HG02970 (cell line): ENCODE results near the gene TMEM94.
A peak's percentile ranks its signal among the peaks of the same experiment; 100 is the strongest.
"Not testable (repeated sequence)": the region's sequence is repeated elsewhere in the genome, so short reads cannot be mapped to it uniquely, and the experiment has no call there.

ENCODE experiments used
- ATAC-seq: cut with Tn5 transposase; IDR thresholded peaks from one replicate; pipeline ENCODE4 v1.9.1; 2021; ENCODE audit warnings: mild to moderate bottlenecking, moderate library complexity, moderate number of reproducible peaks; ENCODE audit not compliant: unreplicated experiment, low FRiP score

The TMEM94 gene

DNA sequence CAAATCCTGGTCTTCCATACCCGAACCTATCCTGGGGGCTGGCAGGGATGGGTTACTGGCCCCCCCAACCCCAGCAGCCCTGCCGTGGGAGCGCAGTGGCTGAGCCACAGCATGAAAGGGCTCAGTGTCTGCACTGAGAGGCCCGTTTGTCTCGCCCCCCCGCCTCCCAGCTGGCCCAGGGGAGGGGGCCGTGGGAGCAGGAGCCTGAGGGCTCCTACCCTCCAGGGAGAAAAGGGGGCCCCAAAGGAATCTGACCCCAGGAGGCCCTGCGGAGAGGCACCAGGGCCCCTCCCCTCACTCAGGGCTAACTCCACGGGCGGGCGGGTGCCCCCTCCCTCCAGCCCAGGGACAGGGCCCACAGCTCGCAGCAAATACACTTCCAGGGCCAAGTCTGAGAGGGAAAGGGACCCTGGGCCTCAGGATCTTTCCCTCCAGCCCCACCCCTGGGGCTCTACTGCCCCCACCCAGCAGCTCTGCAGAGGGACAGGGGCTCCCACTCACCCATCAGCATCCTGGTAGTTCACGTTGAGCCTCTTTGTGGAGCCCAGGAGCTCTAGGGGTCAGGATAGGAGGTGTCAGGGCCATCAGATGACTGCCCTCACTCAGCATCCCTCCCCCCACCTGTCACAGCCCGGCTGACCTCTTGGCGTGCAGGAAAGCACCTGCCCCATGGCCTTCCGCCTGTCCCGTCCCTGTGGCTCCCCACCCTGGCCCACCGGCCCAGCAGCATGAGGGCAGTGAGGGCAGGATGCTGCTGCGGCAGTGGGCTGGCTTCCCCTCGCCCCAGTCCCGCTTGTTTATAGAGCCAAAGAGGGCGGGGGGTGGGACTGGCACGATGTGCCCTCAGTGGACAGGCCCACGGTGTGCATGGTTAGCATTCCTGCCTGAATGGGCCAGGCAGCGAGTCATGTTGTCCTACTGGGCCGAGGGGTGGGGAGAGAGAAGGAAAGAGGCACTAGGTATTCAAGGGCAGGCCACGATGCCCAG is 51.6 kb downstream of the TMEM94 start:
- ATAC-seq: no peak

DNA sequence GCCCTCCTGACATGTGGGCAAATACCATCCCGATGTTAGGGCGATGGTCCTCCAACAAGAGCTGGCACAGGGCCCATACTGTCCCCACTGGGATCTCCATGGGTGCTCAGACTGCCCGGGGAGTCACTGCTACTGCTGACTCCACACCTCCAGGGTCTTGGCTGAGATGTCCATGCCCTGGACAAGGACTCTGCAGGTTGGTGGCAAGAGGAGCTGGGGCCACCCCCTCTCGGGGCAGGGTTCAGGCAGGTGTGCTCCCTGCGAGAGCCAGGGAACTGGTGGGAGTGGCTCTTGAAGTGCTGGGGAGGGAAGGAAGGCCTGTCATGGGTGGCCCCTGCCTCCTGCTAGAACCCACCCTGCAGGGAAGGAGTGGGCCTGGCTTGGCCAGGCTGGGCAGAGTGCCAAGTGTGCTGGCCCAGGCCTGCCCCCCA is 52.5 kb downstream of the TMEM94 start:
- no peak for ATAC-seq

DNA sequence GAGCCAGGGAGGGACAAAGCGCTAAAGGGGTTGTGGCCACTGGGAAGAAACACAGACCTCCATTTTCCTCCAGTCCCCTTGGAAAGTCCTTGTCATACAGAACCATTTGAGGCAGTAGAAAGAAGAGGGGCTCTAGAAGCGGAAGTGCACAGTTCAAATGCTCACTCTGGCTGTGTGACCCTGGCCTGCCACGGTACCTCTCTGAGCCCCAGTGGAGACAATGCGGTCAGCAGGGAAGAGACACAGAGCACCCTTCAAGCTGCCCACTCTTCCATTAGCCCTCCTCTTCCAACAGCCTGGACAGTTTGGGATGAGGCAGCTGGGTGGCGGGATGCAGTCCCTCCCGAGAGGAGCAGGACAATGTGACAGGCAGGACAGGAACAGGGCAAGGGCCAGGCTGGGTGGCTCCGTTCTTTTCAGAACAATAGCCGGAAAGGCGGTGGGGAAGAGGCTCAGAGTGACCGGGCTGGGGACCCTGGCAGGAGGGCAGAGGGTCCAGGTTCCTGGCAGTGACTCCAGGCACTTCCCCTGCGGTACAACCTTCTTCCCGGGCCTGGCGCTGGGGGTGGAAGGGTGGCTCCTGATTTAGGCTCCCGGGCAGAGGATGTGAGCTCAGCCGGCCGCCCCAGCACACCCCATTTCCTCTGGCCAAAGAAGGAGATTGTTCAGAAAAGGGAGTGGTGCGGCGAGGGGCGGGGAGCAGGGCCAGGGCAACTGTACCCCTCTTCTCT is 53.3 kb downstream of the TMEM94 start:
- ATAC-seq: no peak

DNA sequence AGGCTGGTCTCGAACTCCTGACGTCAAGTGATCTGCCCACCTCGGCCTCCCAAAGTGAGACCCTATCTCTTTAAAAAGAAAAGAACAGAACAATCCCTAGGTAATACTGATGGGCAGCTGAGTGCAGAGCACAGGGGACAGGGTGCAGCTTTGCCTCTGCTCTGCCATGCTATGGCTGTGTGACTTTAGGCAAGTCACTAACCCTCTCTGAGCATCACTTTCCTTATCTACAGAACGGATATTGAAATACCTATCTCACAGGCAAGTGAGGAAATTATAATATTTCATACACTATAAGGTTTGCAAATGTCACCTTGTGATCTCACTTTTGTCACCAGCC is 54.8 kb downstream of the TMEM94 start:
- no peak for ATAC-seq

DNA sequence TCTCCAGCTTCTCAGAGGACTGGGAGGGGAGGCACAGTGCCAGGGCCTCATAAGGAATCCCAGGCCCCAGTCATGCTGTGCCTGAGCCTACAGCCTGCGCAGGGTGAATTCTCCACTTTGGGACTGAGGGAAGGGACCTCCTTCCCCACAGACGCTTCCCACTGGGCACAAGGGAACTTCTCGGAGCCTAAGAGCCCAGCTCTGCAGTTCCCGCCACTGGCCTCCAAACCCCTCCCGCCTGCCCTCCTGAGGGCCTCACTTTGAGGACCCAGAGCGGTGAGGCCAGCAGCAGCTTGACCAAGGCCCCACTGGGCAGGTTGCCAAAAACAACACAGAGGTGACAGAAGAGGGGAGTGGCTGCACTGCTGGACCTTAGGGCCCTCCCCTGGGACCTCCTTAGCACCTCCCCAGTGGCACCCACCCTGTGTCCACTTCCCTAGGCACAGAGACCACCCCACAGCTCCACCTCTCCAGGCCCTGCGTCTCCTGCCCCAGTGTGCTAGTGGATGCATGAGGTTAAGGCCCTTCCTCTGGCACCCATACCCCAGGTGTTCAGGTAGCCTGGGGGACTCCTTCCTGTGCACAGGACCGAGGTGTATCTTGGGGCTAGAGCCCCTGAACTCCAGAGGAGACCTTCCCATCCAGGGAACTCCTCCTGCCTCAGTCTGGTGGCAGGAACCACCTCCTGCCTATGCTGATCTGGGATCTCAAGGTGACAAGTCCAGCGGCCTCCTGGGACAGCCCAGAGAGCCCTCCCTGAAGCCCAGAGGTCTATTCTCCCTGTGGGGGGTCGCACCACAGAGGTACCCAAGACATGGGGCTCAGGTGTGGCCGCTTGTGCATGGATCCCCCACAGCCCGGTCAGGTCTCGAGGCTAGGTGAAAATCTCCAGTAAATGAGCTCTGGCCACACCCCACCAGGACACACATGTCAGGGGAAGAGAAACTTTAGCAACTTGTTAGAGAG is 55.5 kb downstream of the TMEM94 start:
- ATAC-seq: no peak

DNA sequence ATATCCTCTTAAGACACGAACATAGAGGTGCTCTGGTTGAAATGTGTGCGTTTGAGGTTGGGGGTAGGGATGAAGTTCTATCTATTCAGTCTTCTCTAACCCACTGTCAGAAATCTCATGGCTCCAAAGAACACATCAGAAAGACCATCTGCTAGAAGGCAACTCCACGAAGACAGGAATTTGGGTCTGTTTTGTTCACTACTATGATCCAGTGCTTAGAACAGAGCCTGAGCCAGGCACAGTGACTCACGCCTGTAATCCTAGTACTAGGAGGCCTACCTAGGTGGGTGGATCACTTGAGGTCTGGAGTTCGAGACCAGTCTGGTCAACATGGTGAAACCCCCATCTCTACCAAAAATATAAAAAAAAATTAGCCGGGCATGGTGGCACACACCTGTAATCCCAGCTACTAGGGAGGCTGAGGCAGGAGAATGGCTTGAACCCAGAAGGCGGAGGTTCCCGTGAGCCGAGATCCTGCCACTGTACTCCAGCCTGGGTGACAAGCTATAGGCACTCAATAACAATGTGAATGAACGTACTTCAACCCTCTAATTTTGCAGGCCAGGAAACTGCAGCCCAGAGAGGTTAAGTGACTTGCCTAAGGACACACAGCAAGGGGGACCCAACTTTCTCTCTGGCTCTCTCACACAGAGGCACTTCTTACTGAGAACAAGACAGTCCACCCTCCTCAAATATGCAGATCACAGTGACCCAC is 56.6 kb downstream of the TMEM94 start:
- ATAC-seq: no peak

DNA sequence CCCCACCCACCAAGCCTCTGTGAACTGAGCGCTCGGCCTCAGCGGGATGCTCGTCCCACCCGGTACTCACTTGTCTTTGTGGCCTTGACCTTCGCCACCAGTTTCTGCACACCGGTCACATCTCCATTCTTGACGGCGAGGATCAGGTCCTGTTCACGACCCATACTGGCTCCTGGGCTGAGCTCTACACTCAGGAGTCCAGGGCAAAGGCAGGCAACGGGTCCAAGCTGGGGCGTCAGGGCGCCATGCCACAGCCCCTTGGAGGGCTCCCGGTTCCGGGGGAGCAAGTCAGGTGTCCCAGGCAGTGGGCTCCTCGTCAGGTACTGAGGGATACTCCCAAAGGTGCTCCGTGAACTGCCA is 57.2 kb downstream of the TMEM94 start:
- no peak for ATAC-seq

DNA sequence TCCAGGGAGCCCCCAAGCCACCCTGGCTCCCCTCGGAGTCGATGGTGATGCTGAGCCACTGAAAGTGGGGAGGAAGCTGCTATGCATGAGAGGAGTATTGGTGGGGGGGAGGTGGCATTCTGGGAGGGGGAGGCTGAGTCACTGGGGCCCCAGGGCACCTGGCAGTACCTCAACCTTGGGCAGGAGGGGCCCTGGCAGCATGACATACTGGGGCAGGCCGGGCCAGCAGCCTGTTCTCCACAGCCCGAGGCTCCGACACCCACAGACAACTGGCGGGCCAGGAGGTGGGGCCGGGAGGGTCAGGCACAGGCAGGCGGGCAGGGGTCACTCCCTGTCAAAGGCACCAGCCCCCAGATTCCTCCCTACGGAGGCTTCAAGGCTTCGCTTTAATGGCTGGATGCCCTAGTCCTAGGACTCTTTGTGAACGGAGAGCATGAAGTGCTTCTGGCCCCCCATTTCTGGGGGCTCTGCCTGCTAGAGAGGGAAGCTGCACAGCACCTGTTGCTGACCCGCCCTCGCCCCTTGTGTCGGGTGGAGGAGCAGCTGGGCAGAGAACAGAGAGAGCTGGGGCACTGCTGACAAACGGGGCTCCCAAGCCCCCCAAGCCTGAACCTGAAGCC is 58.0 kb downstream of the TMEM94 start:
- ATAC-seq: no peak

DNA sequence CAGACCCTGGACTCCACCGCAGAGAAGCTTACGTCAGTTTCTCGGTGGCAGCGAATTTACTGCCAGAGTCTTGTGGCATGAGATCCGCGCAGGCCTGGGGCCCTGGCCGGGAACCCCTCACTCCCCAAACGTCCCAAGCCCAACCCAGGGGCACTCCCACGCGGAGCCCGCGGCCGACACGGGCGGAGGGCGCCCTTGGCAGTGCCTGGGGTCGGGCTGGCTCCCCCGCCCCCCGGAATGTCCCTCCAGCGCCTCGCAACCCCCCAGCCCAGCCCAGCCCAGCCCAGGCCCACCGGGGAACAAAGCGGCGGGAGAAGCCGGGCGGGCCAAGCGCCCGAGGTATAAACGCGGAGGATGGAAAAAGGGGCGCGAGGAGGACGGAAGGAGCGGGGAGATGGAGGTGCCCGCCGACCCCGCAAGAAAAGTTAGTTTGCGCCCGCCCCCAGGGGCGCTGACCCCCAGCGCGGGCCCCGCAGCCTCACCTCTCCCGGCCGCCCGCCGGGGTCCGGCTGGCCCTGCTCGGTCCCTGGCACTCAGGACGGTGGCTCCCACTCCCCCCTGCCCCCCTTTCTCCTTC is 58.6 kb downstream of the TMEM94 start:
- ATAC-seq: no peak

DNA sequence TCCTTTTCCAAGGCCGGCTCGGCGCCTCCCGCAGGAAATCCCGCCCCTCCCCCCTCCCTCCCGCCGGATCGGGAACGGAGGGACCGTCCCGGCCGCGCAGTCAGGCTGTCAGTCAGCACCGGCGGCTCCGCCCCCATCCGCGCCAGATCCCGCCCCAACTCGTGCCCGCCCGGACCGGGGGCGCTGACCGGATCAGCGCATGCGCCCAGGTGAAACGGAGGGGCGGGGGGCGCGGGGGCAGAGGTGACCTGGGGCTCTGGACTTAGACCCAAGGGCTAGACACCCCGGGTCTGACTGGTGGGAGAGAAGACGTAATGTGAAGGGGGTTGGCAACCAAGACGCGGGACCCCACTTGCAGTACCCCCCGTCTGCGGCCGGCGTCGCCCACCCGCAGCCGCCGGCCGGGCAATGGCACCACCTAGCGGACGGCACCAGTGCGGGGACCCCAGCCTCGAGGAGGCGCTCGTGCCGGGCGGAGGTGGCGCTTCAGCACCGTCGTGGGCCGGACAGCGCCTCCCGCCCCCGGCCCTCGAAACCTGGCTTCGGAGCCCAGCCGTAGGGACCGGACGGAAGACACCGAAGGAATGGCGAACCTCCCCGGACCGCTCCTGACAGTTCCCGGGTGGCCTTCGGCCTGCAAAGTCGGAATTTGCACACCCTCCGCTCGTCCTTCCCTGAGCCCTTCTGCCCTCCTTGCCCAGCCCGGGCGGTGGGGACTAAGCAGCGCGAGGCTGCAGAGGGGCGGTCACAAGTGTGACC is 59.2 kb downstream of the TMEM94 start, which contains the start of gene CASKIN2:
CASKIN2 (minus strand) TSS at position 42 of the 759 bp plus-strand sequence. CDS start 1,733 bp downstream, outside the sequence.
- peak; percentile 36 for ATAC-seq

DNA sequence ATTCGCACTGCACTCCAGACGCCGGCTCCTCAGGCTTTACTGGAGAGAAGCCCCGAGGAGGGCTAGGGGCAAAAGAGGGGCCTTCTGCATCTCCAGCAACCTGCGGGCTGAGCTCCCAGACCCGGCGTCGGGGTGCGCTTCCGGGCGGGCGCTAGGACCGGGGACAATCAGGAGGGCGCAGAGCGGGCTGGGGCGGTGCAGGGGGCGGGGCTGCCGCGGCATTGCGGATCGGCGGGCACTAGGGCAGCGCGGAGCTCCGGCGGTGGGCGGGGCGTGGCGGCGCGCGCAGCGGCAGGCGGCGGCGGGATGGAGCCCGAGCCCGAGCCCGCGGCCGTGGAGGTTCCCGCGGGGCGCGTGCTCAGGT is 59.8 kb downstream of the TMEM94 start, which contains the start of gene TSEN54:
TSEN54 (plus strand) TSS at position 274 of the 364 bp plus-strand sequence; CDS start at position 307, 33 bp downstream.
- ATAC-seq: peak; percentile 75

DNA sequence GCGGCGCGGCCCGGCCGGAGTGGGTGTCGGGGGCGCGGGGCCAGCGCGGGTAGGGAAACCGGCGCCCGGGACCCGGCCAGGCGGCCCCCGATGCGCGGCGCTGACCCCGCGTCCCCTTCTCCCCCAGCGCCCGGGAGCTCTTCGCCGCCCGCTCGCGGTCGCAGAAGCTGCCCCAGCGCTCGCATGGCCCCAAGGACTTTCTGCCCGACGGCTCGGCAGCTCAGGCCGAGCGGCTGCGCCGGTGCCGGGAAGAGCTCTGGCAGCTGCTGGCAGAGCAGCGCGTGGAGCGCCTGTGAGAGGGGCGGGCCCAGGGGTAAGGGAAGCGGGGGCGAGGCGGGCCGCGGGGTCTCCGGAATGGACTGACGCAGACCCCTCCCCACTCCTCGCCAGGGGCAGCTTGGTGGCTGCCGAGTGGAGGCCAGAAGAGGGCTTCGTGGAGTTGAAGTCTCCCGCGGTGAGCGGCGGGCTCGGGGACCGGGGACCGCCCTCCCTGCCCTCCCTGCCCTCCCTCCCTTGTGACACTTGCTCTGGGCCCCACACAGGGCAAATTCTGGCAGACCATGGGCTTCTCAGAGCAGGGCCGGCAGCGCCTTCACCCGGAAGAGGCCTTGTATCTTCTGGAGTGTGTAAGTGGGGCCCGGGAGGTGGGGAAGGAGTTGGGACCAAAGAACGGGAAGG is 60.3 kb downstream of the TMEM94 start:
- peak; percentile 22 for ATAC-seq

DNA sequence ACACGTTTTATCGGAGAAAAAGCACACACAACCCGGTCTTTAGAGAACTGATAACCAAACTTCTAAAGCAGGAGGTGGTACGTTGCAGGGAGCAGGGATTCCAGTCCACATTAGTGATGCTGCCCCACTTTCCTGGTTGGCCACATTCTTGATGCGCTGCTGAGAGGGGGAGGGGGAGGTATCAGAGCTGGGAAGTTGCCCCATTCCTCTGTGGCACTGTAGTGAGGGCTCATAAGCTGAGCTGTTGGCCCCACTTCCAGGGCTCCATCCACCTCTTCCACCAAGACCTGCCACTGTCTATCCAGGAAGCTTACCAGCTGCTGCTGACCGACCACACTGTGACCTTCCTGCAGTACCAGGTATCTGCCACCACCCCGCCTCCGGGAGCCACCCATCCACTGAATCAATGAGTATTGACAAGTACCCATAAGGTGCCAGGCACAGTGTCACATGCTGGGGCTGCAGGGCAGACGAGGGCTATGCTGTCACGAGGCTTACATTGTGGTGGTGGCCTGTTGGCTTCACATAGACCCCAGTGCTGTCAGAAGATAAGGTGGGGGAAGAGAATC is 60.9 kb downstream of the TMEM94 start:
- no peak for ATAC-seq

DNA sequence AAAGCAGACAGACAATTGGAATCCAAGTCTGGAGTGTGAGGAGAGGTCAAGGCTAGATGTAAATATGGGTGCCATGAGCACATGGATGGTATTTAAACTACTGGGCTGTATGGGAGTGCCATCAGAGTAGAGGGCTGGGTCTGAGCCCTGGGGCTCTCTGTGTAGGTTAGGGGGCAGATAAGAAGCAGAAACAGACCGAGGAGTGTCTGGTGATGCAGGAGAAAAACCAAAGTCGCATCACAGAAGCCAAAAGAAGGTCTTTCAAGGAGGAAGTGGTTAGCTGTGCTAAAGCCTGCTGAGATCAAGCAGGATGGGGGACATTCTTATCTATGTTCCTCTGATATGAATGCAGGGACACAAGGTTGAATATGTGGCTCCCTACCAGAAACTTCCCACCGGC is 61.8 kb downstream of the TMEM94 start:
- no peak for ATAC-seq

DNA sequence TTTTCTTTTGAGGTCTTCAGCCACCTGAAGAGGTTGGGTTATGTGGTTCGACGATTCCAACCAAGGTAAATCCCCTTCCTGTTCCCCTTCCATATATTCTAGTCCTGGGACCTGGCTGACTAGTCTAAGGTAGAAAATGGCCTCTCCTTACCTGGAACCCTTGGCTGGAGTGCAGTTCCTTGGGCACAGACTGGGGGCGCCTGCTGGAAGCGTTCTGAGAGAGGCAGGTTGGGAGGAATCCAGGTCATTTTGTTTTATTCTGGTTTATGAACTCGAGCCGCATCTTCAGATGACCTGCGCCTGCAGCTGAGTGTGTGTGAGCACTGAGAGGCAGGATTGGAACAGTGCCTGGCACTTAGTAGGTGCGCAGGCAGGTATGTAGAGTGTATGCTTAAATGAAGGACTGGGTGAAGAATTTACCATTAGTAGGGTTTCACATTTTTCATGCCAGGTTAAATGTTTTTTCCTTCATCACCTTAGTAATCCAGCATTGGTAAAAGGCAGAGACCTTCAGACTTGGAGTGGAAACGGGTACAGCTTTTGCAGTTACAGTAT is 62.6 kb downstream of the TMEM94 start:
- no peak for ATAC-seq

DNA sequence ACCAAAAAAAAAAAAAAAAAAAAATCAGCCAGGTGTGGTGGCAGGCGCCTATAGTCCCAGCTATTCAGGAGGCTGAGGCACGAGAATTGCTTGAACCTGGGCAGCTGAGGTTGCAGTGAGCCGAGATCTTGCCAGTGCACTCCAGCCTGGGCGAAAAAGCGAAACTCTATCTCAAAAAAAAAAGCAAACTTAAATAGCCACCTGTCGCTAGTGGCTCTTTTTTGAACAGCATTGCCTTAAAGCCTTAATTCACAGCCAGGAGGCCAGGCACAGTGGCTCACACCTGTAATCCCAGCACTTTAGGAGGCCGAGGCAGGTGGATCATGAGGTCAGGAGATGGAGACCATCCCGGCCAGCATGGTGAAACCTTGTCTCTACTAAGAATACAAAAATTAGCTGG is 64.0 kb downstream of the TMEM94 start:
- not testable (repeated sequence) for ATAC-seq

DNA sequence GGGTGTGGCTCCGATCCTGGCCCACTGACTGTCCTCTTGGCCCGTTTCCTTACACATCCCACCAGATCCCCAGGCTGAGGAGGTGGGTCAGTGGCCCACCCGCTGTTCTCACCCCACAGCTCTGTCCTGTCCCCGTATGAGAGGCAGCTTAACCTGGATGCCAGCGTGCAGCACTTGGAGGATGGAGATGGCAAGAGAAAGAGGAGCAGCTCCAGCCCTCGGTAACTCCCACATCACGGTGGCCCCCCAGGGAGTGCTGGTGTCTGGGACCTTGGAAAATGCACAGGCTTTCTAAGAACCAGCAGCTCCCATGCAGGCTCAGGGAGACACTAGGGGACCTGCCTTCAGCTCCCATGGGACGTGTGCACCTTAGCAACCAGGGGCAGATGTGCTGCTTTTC is 64.9 kb downstream of the TMEM94 start:
- ATAC-seq: no peak
